ENCODE data around the gene ASCL5. TPM values are rescaled to one million over a fixed set of nuclear protein-coding genes. Genes with fewer than 3 reads are reported as not detected.
A peak's percentile ranks its signal among the peaks of the same experiment; 100 is the strongest.

Gene ASCL5
- total RNA-seq, 2 donors from 2014 or later: 1.2 to 1.8 TPM

- no peaks in the 10 kb centered on the region for H3K4me1 ChIP-seq (ENCODE audit: control insufficient read depth, insufficient read depth, low read length)
- H3K27ac Mint-ChIP-seq: peak overlapping the region; percentile 19
- no peak for DNase-seq
- H3K4me1 Mint-ChIP-seq: no peaks in the 10 kb centered on the region
- H3K27me3 ChIP-seq (ENCODE audit: control insufficient read depth, insufficient read depth, low read length, poor library complexity, severe bottlenecking): no peaks in the 10 kb centered on the region
- no peak overlapping the region for H3K27ac ChIP-seq (ENCODE audit: low read depth, low read length)
- H3K9ac ChIP-seq (ENCODE audit: extremely low read depth, low read length, poor library complexity, severe bottlenecking): no peak overlapping the region
- TF ChIP-seq, protein P1, sequence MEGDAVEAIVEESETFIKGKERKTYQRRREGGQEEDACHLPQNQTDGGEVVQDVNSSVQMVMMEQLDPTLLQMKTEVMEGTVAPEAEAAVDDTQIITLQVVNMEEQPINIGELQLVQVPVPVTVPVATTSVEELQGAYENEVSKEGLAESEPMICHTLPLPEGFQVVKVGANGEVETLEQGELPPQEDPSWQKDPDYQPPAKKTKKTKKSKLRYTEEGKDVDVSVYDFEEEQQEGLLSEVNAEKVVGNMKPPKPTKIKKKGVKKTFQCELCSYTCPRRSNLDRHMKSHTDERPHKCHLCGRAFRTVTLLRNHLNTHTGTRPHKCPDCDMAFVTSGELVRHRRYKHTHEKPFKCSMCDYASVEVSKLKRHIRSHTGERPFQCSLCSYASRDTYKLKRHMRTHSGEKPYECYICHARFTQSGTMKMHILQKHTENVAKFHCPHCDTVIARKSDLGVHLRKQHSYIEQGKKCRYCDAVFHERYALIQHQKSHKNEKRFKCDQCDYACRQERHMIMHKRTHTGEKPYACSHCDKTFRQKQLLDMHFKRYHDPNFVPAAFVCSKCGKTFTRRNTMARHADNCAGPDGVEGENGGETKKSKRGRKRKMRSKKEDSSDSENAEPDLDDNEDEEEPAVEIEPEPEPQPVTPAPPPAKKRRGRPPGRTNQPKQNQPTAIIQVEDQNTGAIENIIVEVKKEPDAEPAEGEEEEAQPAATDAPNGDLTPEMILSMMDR (conservative IDR thresholded peaks at IDR 0.05): no peak
- H3K4me3 Mint-ChIP-seq: no peak overlapping the region
- no peaks in the 10 kb centered on the region for H3K9me3 ChIP-seq (ENCODE audit: control insufficient read depth, low read length)
- WGBS, 2 experiments (ENCODE audit: insufficient coverage in 1 of 2, insufficient read length in 1 of 2): 94 to 100% methylated on average over 1 to 6 of the region's 6 CpGs
- H3K27me3 Mint-ChIP-seq (ENCODE audit: insufficient read depth): no peaks in the 10 kb centered on the region
- H3K36me3 ChIP-seq (ENCODE audit: control insufficient read depth, insufficient read depth, low read length): peaks cover 82% of the 10 kb centered on the region
- no peak overlapping the region for H3K4me3 ChIP-seq (ENCODE audit: low read length)
- peaks cover 78% of the 10 kb centered on the region for H3K36me3 Mint-ChIP-seq (ENCODE audit: low read depth)
- no peaks in the 10 kb centered on the region for H3K9me3 Mint-ChIP-seq
Measured at GRCh38 chr1:201137579-201138310, 10.8 kb upstream of the ASCL5 start.

- Histone ChIP-seq H3K9me3 (ENCODE audit: control insufficient read depth, low read length) (no peaks in the 10 kb centered on the region), H3K27me3 (ENCODE audit: control insufficient read depth, insufficient read depth, low read length, poor library complexity, severe bottlenecking) (no peaks in the 10 kb centered on the region), H3K36me3 (ENCODE audit: control insufficient read depth, insufficient read depth, low read length) (peaks cover 75% of the 10 kb centered on the region), H3K9ac (ENCODE audit: extremely low read depth, low read length, poor library complexity, severe bottlenecking) (no peak overlapping the region), H3K4me1 (ENCODE audit: control insufficient read depth, insufficient read depth, low read length) (no peaks in the 10 kb centered on the region), H3K27ac (ENCODE audit: low read depth, low read length) (no peak overlapping the region), H3K4me3 (ENCODE audit: low read length) (no peak overlapping the region)
- TF ChIP-seq, protein P1 (conservative IDR thresholded peaks at IDR 0.05): no peak
- Mint-ChIP-seq H3K4me3 (no peak overlapping the region), H3K9me3 (no peaks in the 10 kb centered on the region), H3K4me1 (no peaks in the 10 kb centered on the region), H3K36me3 (ENCODE audit: low read depth) (peaks cover 73% of the 10 kb centered on the region), H3K27ac (no peak overlapping the region), H3K27me3 (ENCODE audit: insufficient read depth) (no peaks in the 10 kb centered on the region)
- 97 to 100% methylated on average over 1 to 7 of the region's 7 CpGs for WGBS, 2 experiments (ENCODE audit: insufficient coverage in 1 of 2, insufficient read length in 1 of 2)
- no peak for DNase-seq
Measured at GRCh38 chr1:201137024-201137392, 10.0 kb upstream of the ASCL5 start.

GRCh38 chr1:201136355-201137023 is 9.5 kb upstream of the ASCL5 start:
- H3K27me3 ChIP-seq (ENCODE audit: control insufficient read depth, insufficient read depth, low read length, poor library complexity, severe bottlenecking): no peaks in the 10 kb centered on the region
- H3K4me1 ChIP-seq (ENCODE audit: control insufficient read depth, insufficient read depth, low read length): no peaks in the 10 kb centered on the region
- Mint-ChIP-seq H3K9me3 (no peaks in the 10 kb centered on the region), H3K27me3 (ENCODE audit: insufficient read depth) (no peaks in the 10 kb centered on the region), H3K4me3 (no peak overlapping the region), H3K27ac (no peak overlapping the region), H3K36me3 (ENCODE audit: low read depth) (peaks cover 69% of the 10 kb centered on the region), H3K4me1 (no peaks in the 10 kb centered on the region)
- no peak for DNase-seq
- H3K4me3 ChIP-seq (ENCODE audit: low read length): no peak overlapping the region
- H3K9me3 ChIP-seq (ENCODE audit: control insufficient read depth, low read length): no peaks in the 10 kb centered on the region
- 93 to 98% methylated on average over 7 to 8 of the region's 8 CpGs for WGBS, 2 experiments (ENCODE audit: insufficient coverage in 1 of 2, insufficient read length in 1 of 2)
- H3K36me3 ChIP-seq (ENCODE audit: control insufficient read depth, insufficient read depth, low read length): peaks cover 70% of the 10 kb centered on the region
- TF ChIP-seq, protein P1 (conservative IDR thresholded peaks at IDR 0.05): no peak
- no peak overlapping the region for H3K9ac ChIP-seq (ENCODE audit: extremely low read depth, low read length, poor library complexity, severe bottlenecking)
- no peak overlapping the region for H3K27ac ChIP-seq (ENCODE audit: low read depth, low read length)
